Fibroblast of lung (primary cell): ENCODE results near the gene GLIPR1.

Experiments
- CTCF ChIP-seq, 2 donors: IDR thresholded peaks in 1 of 2; conservative IDR thresholded peaks in 1 of 2; 1 replicate in 1 of 2; 2 replicates in 1 of 2; pipeline ENCODE4 v1.5.1; 2011 to 2012; ENCODE audit warnings: low read length in 2 of 2, control low read depth in 1 of 2, inconsistent platforms in 1 of 2, low read depth in 1 of 2, mild to moderate bottlenecking in 1 of 2
- EZH2 ChIP-seq: IDR thresholded peaks from 2 replicates; pipeline ENCODE4 v1.5.1; 2012; ENCODE audit warnings: low read length, control low read depth, mild to moderate bottlenecking; ENCODE audit errors: missing control alignments

- TF ChIP-seq CTCF (conservative IDR thresholded peaks at IDR 0.05 in 1 of 2, IDR thresholded peaks at IDR 0.05 in 1 of 2; ENCODE audit: low read depth in 1 of 2, low read length in 2 of 2) (no peak), EZH2 (no peak)
Measured at GRCh38 chr12:75491169-75491568, 10.6 kb downstream of the GLIPR1 start.
